22Rv1 (cell line): Measurements from ENCODE around the gene MEF2C.

Source experiments
- ZFX ChIP-seq: fragments of 450-650 bp; IDR thresholded peaks from 2 replicates; pipeline ENCODE4 v1.6.1; 2017; ENCODE audit warnings: antibody characterized with exemption, borderline replicate concordance
- TF ChIP-seq, protein P1 (sequence below): fragments of 450-650 bp; IDR thresholded peaks from 2 replicates; pipeline ENCODE4 v1.5.1; 2017; ENCODE audit warnings: mild to moderate bottlenecking

DNA sequence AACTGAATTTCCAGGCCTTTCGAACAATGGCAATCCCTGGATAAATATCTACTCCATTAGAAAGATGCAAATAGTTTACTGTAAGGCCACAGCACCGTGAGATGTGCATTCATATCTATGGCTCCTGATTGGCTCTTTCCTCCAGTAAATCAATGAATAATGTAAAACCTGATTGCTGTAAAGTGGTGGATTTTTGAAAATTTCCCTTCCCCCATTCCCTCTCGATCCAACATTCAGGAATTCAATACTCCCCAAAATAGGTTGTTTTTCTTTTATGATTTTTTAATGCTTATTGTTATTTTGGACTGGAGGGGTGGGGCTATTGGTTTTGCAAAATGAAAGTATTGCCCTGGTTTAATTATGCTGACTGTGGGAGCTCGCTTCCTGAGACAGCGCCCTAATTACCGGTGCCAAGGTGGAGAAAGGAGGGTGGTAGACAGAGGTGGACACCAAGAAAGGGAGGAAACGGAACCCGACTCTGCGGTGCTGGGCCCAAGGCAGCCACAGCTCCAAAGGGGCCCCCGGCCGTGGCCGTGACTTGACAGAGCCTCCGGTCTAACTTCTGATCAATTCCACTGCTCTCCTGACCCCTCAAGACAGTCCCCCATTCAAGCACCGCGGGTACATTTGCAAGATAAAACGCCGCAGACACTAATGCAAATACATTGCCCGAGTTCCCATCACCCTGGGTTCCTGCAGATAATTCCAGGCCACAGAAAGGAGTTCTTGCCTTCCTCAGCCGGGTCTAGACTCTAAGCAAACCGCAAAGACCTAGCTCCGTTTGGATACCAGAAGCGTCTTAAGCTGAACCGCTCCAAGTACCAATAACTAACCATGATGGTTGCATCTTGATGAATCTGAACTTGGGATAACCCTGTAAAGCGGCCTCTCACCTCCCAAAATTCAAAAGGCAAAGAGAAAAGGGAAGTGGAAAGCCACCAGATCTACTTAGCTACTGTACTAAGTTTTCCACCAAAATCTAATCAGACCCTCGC lies 211.2 kb downstream of the MEF2C start:
- TF ChIP-seq, protein P1, sequence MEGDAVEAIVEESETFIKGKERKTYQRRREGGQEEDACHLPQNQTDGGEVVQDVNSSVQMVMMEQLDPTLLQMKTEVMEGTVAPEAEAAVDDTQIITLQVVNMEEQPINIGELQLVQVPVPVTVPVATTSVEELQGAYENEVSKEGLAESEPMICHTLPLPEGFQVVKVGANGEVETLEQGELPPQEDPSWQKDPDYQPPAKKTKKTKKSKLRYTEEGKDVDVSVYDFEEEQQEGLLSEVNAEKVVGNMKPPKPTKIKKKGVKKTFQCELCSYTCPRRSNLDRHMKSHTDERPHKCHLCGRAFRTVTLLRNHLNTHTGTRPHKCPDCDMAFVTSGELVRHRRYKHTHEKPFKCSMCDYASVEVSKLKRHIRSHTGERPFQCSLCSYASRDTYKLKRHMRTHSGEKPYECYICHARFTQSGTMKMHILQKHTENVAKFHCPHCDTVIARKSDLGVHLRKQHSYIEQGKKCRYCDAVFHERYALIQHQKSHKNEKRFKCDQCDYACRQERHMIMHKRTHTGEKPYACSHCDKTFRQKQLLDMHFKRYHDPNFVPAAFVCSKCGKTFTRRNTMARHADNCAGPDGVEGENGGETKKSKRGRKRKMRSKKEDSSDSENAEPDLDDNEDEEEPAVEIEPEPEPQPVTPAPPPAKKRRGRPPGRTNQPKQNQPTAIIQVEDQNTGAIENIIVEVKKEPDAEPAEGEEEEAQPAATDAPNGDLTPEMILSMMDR = no peak
- TF ChIP-seq ZFX = no peak
